Stimulated activated CD8-positive, alpha-beta memory T cell treated with anti-CD3 and anti-CD28 coated beads, Interleukin-2, amount 100 ng/mL, for 1 hour (primary cell): ENCODE data around the gene INTS6.

ENCODE experiments used
- DNase-seq, 2 donors: peaks; one replicate each; pipeline ENCODE4 v3.0.0-alpha.2; 2020; ENCODE audit warnings: low read depth in 2 of 2

The INTS6 gene

GRCh38 chr13:51342706-51343105 lies 110.1 kb downstream of the INTS6 start:
- no peak for DNase-seq

- no peak for DNase-seq
Measured at GRCh38 chr13:51341791-51342190, 111.0 kb downstream of the INTS6 start.

- no peak for DNase-seq
Measured at GRCh38 chr13:51341232-51341631, 111.6 kb downstream of the INTS6 start.

DNA sequence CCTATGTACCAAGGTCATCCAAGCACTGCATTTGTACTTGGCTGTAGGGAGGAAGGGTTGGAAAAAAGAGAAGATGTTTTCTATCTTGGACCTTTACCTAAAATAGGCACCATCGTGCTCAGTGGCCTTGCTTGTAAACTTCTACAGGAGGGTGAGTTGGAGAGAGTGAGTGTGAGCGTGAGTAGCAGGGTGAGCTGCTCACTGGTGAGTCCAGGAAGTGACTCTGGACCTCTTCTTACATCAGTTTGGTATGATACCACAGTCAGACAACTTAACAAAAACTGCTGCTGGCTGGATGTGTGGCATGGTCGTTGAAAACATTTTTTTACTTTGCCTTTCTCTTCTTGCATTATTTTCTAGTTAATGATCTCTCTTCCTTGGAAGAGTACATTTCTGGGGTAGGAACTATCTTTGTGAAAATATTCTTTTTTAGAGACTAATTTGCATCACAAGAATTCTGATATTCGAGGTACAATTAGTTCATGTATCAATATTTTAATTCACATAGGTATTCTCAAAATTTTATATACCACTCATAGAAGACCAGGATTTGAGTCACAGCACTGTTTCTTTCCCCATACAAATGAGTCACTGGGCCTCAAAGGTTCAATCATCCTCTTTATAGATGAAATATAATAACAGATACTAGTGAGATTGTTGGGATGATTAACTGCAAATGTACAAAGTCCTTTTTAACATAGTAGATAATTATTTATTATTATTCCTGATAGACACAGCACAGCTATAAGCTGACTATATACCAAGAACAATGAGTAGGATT lies 112.7 kb downstream of the INTS6 start:
- DNase-seq = no peak

DNA sequence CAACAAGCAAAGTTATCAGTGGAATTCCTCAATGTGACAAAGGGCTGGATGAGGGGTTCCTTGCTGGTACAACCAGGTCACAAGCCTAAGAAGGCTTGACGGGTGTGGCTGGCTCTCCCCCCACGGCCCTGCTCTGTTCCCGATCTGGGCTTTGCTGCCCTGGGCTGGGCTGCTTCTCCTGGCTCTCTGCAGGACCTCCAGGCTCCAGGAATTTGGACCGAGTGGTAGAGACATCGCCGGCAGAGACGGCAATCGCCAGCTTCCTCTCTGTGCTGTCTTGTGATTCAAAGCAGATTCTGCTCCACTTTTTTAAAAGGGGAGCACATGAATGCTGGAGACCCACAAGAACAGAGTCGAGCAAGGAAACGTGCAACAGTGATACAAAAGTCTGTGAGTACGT lies 113.5 kb downstream of the INTS6 start, which contains the start of gene SERPINE3:
SERPINE3 (plus strand) TSS at position 338 of the 400 bp plus-strand sequence. CDS start 1,401 bp downstream, outside the sequence.
- DNase-seq = no peak

GRCh38 chr13:51336746-51337145 lies 116.1 kb downstream of the INTS6 start:
- no peak for DNase-seq

DNA sequence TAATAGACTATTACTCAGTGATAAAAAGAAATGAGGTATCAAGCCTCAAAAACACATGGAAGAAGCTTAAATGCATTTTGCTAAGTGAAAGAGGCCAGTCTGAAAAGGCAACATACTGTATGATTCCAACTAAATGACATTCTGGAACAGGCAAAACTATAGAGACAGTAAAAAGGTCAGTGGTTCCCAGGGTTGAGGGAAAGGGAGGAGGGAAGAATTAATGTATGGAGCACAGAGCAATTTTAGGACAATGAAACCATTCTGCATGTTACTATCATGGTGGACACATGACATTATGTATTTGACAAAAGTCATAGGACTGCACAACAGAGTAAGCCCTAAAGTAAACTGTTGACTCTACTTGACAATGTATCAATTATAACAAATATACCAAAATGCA lies 119.0 kb downstream of the INTS6 start:
- DNase-seq = no peak

- no peak for DNase-seq
Measured at GRCh38 chr13:51333421-51333820, 119.4 kb downstream of the INTS6 start.

GRCh38 chr13:51332566-51333361 lies 120.1 kb downstream of the INTS6 start:
- no peak for DNase-seq

GRCh38 chr13:51331354-51331861 lies 121.4 kb downstream of the INTS6 start:
- DNase-seq = no peak

- no peak for DNase-seq
Measured at GRCh38 chr13:51330791-51331190, 122.0 kb downstream of the INTS6 start.

- no peak for DNase-seq
Measured at GRCh38 chr13:51329606-51330005, 123.2 kb downstream of the INTS6 start.

GRCh38 chr13:51328488-51328887 lies 124.3 kb downstream of the INTS6 start:
- no peak for DNase-seq

DNA sequence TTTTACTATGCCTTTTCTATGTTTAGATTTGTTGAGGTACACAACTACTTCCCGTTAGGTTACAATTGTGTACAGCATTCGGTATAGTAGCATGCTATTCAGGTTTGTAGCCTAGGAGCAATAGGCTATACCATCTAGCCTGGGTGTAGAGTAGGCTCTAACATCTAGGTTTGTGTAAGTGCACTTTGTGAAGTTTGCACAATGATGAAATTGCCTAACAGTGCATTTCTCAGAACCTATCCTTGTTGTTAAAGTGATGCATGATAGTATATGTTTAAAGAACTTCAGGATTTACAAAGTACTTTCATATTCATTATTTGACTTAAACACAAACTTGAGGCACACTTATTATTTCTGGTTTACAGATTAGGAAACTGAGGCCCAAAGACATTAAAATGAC lies 124.9 kb downstream of the INTS6 start:
- DNase-seq = no peak

DNA sequence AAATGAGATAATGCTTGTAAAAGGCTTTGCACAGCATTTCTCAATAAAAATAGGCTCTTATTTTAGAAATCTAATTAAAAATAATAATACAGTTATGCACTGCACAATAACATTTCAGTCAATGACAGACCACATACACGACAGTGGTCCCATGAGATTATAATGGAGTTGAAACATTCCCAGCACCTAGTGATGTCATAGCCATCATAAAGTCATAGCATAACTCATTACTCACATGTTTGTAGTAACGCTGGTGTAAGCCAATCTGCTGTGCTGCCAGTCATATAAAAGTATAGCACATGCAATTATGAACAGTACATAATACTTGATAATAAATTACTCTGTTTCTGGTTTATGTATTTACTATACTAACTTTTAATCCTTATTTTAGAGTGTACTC lies 126.1 kb downstream of the INTS6 start:
- DNase-seq = no peak

DNA sequence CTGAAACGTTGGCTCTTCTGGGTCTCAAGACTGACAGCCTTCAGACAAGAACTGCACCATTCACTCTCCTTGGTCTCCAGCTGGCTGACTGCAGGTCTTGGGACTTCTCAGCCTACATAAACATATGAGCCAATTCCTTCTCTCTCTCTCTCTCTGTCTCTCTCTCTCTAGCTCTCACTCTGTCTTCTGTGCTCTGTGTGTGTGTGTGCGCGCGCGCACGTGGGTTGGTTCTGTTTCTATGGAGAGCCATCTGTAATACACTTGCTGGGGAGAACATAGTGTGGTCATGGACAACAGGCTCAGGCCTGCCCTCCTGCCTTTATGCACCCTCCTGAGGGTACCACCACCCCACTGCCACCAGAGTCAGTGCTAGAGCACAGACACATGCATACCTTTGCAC lies 127.0 kb downstream of the INTS6 start:
- DNase-seq = no peak

- no peak for DNase-seq
Measured at GRCh38 chr13:51324714-51325420, 128.0 kb downstream of the INTS6 start.

GRCh38 chr13:51323824-51324511 lies 128.9 kb downstream of the INTS6 start:
- DNase-seq = no peak

DNA sequence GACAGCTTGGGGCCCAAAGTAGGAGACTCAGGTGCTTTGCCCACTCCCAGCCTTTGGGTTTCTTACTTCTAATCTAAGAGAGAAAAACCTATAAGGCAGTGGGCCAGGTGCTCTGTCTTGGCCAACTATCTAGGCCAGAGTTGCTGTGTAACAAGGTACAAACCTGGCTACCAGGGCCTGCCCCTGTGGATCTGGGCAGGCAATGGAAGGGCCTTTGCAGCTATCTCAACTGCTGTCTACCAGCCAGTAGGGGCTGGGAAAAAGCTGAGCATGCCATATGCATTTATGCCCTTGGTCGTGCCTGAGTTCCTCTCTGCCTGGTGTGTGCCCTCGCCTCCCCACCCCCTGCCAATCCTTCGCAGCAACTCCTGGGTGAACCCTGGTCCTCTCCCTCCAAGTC lies 130.0 kb downstream of the INTS6 start:
- DNase-seq = no peak

- no peak for DNase-seq
Measured at GRCh38 chr13:51321836-51322235, 131.0 kb downstream of the INTS6 start.

DNA sequence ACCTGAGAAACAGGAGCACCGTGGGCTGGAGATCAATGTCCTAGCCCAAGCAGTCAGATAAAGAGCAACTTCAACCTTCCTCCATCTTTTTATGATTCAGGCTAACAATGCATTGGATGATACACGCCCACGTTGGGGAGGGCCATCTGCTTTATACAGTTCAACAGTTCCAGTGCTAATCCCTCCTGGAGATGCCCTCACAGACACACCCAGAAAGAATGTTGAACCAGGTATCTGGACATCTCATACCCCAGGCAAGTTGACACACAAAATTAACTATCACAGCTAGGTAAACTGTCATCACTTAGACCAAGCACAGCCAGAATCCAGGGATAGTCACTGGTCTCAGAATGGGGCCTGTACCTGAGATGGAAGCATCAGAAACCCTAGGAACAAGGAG lies 134.0 kb downstream of the INTS6 start:
- no peak for DNase-seq

DNA sequence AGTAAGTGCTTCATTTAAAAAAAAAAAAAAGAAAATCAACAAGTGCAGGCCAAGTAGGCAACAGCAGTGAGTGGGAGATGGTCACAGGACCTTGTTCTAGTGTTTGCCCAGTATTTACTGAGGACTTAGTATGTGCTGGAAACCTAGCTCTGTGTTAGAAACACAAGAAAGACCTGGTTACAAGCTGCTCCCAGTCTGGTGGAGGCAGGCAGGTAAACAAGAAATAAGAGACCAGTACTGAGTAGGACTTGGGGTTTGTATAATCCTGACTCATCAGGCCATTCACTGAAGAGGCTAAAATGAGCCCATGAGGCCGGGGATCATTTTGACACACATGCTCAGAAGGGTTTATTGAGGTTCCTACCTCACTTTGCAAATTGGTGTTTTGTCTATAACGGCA lies 134.8 kb downstream of the INTS6 start:
- DNase-seq = no peak
